ENCODE measurements around the gene HRNR. TPM values are rescaled to one million over a fixed set of nuclear protein-coding genes. Genes with fewer than 3 reads are reported as not detected.

Gene HRNR
- total RNA-seq, 1 donor from 2014 or later: not detected

GRCh38 chr1:152188673-152189591 is 35.1 kb downstream of the HRNR start:
- DNase-seq: peak; percentile 89

- DNase-seq: no peak
These were observed 37.3 kb downstream of the HRNR start for GRCh38 chr1:152186556-152187285.

- peak; percentile 75 for DNase-seq
These were observed 38.2 kb downstream of the HRNR start for GRCh38 chr1:152185544-152186391.

- peak; percentile 8 for DNase-seq
These were observed 41.0 kb downstream of the HRNR start for GRCh38 chr1:152182944-152183361.

- peak; percentile 15 for DNase-seq
These were observed 41.6 kb downstream of the HRNR start for GRCh38 chr1:152182431-152182830.

- no peak for DNase-seq
These were observed 44.4 kb downstream of the HRNR start for GRCh38 chr1:152179566-152179965.

GRCh38 chr1:152170287-152170905 is 53.6 kb downstream of the HRNR start:
- DNase-seq: no peak

GRCh38 chr1:152169366-152170025 is 54.5 kb downstream of the HRNR start:
- no peak for DNase-seq

- DNase-seq: no peak
These were observed 55.5 kb downstream of the HRNR start for GRCh38 chr1:152168535-152168868.

- no peak for DNase-seq
These were observed 56.0 kb downstream of the HRNR start for GRCh38 chr1:152167835-152168534.

GRCh38 chr1:152166966-152167365 is 57.0 kb downstream of the HRNR start:
- no peak for DNase-seq

- no peak for DNase-seq
These were observed 58.5 kb downstream of the HRNR start for GRCh38 chr1:152165286-152166077.

GRCh38 chr1:152164517-152165136 is 59.4 kb downstream of the HRNR start:
- no peak for DNase-seq

GRCh38 chr1:152162792-152163463 is 61.1 kb downstream of the HRNR start:
- DNase-seq: no peak

Other genes with a start within 250 kb of the HRNR start
- 148 and 239 TPM in 2 replicates for gene S100A10, start 230.3 kb downstream of the HRNR start, total RNA-seq
- gene S100A11, start 187.2 kb downstream of the HRNR start, total RNA-seq: 12.3 and 24.6 TPM in 2 replicates
- not detected in 2 replicates for gene TCHHL1, start 135.1 kb downstream of the HRNR start, total RNA-seq
- 0.05 and 0.17 TPM in 2 replicates for gene TCHH, start 108.7 kb downstream of the HRNR start, total RNA-seq
- not detected in 2 replicates for gene RPTN, start 65.0 kb downstream of the HRNR start, total RNA-seq
- gene FLG, start 101.0 kb upstream of the HRNR start, total RNA-seq: under 0.01 and 0.05 TPM in 2 replicates
- gene FLG2, start 135.8 kb upstream of the HRNR start, total RNA-seq: not detected in 2 replicates
- not detected in 2 replicates for gene CRNN, start 190.1 kb upstream of the HRNR start, total RNA-seq

All from dermis blood vessel endothelial cell (primary cell).